ENCODE results near the gene DCUN1D1. TPM values are rescaled to one million over a fixed set of nuclear protein-coding genes. Genes with fewer than 3 reads are reported as not detected.

DCUN1D1 gene
- total RNA-seq, 1 donor from 2014 or later = 53.5 TPM

DNA sequence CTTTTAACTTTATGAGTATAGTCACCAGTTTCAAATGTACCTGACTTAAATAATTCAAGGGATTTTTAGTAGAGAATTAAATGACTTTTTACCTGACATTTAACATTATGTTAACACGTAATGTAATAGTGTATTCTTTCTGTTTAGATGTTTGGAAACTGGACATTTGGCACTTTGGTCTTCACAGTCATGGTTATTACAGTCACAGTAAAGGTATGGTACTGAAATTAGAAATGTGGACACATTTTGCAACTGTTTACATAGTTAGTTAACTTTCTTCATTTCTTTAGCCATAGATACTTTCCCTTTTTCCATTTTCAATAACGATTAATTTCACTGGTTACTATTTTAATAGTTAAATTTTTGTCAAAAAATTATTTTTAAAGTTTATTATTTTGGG is 83.8 kb downstream of the DCUN1D1 start:
- Mint-ChIP-seq H3K4me3 (ENCODE audit: unreplicated experiment) (no peak overlapping the region), H3K27ac (ENCODE audit: unreplicated experiment) (no peak overlapping the region), H3K27me3 (ENCODE audit: low read depth) (no peaks in the 10 kb centered on the region), H3K9me3 (ENCODE audit: low read depth) (no peaks in the 10 kb centered on the region), H3K36me3 (ENCODE audit: low read depth) (peaks cover 13% of the 10 kb centered on the region), H3K4me1 (ENCODE audit: low read depth) (peaks cover 10% of the 10 kb centered on the region)
- no peak for DNase-seq (ENCODE audit: low spot score)
- TF ChIP-seq CTCF (IDR thresholded peaks at IDR 0.05) = no peak

GRCh38 chr3:182895513-182896112 is 84.7 kb downstream of the DCUN1D1 start:
- TF ChIP-seq CTCF (IDR thresholded peaks at IDR 0.05) = no peak
- H3K4me1 Mint-ChIP-seq (ENCODE audit: low read depth) = peaks cover 10% of the 10 kb centered on the region
- no peak for DNase-seq (ENCODE audit: low spot score)
- no peak overlapping the region for H3K27ac Mint-ChIP-seq (ENCODE audit: unreplicated experiment)
- no peaks in the 10 kb centered on the region for H3K27me3 Mint-ChIP-seq (ENCODE audit: low read depth)
- H3K4me3 Mint-ChIP-seq (ENCODE audit: unreplicated experiment) = no peak overlapping the region
- H3K36me3 Mint-ChIP-seq (ENCODE audit: low read depth) = peaks cover 13% of the 10 kb centered on the region
- H3K9me3 Mint-ChIP-seq (ENCODE audit: low read depth) = no peaks in the 10 kb centered on the region

GRCh38 chr3:182892226-182892625 is 88.1 kb downstream of the DCUN1D1 start:
- H3K9me3 Mint-ChIP-seq (ENCODE audit: low read depth) = no peaks in the 10 kb centered on the region
- H3K4me3 Mint-ChIP-seq (ENCODE audit: unreplicated experiment) = no peak overlapping the region
- no peaks in the 10 kb centered on the region for H3K27me3 Mint-ChIP-seq (ENCODE audit: low read depth)
- H3K27ac Mint-ChIP-seq (ENCODE audit: unreplicated experiment) = no peak overlapping the region
- H3K36me3 Mint-ChIP-seq (ENCODE audit: low read depth) = peaks cover 14% of the 10 kb centered on the region
- TF ChIP-seq CTCF (IDR thresholded peaks at IDR 0.05) = no peak
- H3K4me1 Mint-ChIP-seq (ENCODE audit: low read depth) = peaks cover 10% of the 10 kb centered on the region
- no peak for DNase-seq (ENCODE audit: low spot score)

GRCh38 chr3:182891364-182891763 is 89.0 kb downstream of the DCUN1D1 start:
- Mint-ChIP-seq H3K9me3 (ENCODE audit: low read depth) (no peaks in the 10 kb centered on the region), H3K36me3 (ENCODE audit: low read depth) (peaks cover 14% of the 10 kb centered on the region), H3K4me3 (ENCODE audit: unreplicated experiment) (no peak overlapping the region), H3K4me1 (ENCODE audit: low read depth) (peaks cover 10% of the 10 kb centered on the region), H3K27me3 (ENCODE audit: low read depth) (no peaks in the 10 kb centered on the region), H3K27ac (ENCODE audit: unreplicated experiment) (no peak overlapping the region)
- no peak for DNase-seq (ENCODE audit: low spot score)
- TF ChIP-seq CTCF (IDR thresholded peaks at IDR 0.05) = no peak

DNA sequence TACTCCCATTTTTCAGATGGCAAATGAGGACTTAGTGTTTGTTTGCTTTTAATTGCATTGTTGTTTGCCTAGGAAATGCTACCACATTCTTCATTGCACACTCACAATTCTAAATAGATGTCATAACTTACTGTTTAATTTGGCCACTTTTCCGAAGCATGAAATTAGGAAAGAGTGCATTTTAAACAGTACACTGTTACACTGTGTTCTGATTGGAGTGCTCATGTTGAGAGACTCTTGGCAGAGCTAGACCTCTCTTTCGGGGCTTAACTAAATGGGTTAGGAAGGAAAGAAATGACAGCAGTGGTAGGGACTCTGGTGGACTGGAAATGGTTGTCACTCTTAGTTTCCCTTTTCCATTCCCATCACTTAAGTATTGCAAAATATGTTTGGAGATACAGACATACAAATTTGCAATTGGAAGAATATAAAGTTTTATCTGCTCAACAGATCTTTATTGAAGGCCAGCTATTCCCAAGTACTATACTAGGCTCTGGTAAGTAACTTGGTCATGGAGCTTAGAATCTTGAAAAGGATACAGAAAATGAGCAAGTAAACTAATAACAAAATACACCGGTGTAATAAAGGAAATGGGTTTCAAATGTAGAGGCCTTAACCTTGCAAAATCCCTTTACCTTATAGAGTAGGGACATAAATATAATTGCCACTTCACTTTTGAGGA is 90.2 kb downstream of the DCUN1D1 start:
- no peaks in the 10 kb centered on the region for H3K4me1 Mint-ChIP-seq (ENCODE audit: low read depth)
- H3K27me3 Mint-ChIP-seq (ENCODE audit: low read depth) = no peaks in the 10 kb centered on the region
- no peaks in the 10 kb centered on the region for H3K9me3 Mint-ChIP-seq (ENCODE audit: low read depth)
- H3K27ac Mint-ChIP-seq (ENCODE audit: unreplicated experiment) = no peak overlapping the region
- H3K4me3 Mint-ChIP-seq (ENCODE audit: unreplicated experiment) = no peak overlapping the region
- DNase-seq (ENCODE audit: low spot score) = no peak
- H3K36me3 Mint-ChIP-seq (ENCODE audit: low read depth) = peaks cover 14% of the 10 kb centered on the region
- TF ChIP-seq CTCF (IDR thresholded peaks at IDR 0.05) = no peak

Other genes starting within 250 kb of the DCUN1D1 start
- 71.7 to 73.2 TPM (median 71.9 TPM) in 3 replicates for gene ATP11B, start 187.0 kb downstream of the DCUN1D1 start, total RNA-seq
- gene MCCC1, start 119.0 kb upstream of the DCUN1D1 start, total RNA-seq = 17.8 to 24.1 TPM (median 23.3 TPM) in 3 replicates
- gene LAMP3, start 182.2 kb upstream of the DCUN1D1 start, total RNA-seq = 9.5 to 19.1 TPM (median 9.9 TPM) in 3 replicates